ENCODE data around the gene CRNKL1. TPM values are rescaled to one million over a fixed set of nuclear protein-coding genes. Genes with fewer than 3 reads are reported as not detected.

The CRNKL1 gene
- total and polyA plus RNA-seq, 2 donors (not counting 3 experiments of a cell fraction or from before 2014, with no cell fraction given) = 4.9 to 22.3 TPM

DNA sequence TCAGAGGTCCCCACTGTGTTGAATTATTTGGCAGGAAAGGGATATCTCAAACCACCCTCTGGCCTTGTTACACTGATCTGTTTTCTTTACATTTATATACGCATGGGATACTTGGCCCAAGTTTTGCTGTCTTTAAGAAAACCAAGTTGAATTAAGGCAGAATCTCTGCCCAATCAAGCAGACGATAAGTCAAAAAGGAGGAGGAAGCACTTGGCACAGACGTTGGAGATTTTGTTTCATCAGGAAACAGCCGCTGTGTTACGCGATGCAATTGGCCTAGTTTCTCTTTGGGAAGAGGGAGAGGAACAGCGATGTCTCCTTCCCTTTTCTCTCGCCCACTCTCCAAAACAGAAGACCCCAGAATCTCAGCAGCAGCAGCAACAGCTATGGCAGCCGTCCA, 55.3 kb downstream of the CRNKL1 start:
- H4K20me1 ChIP-seq (replicated peaks; ENCODE audit: control insufficient read depth, extremely low read depth, insufficient read depth, low read length) = no peaks in the 10 kb centered on the region
- H3K79me2 ChIP-seq (ENCODE audit: control insufficient read depth, insufficient read depth, low read length) = peaks cover 7% of the 10 kb centered on the region
- H3K4me2 ChIP-seq (ENCODE audit: insufficient read depth, low read length) = no peak overlapping the region
- H3K9me1 ChIP-seq (replicated peaks; ENCODE audit: control insufficient read depth, extremely low read depth, insufficient read depth, low read length) = no peaks in the 10 kb centered on the region
- DNase-seq (ENCODE audit: low read depth, low spot score) = no peak
- H3K9me3 ChIP-seq (replicated peaks; ENCODE audit: control insufficient read depth, insufficient read depth, low read length) = no peaks in the 10 kb centered on the region
- peaks cover 34% of the 10 kb centered on the region for H3K4me1 ChIP-seq (ENCODE audit: control insufficient read depth, extremely low read depth, insufficient read depth, low read length)
- no peak overlapping the region for H3K27ac ChIP-seq (ENCODE audit: insufficient read depth, low read depth, low read length)
- H3K27me3 ChIP-seq (ENCODE audit: control insufficient read depth in 2 of 2, insufficient read depth in 2 of 2, low read length in 2 of 2) = no peaks in the 10 kb centered on the region
- no peak overlapping the region for H3K4me3 ChIP-seq (replicated peaks in 1 of 3; ENCODE audit: insufficient read depth in 1 of 3, low read depth in 1 of 3, low read length in 3 of 3)
- BruUV-seq (replicated peaks) = no TSS peak
- POLR2A ChIA-PET = no interaction called here
- no peak for FAIRE-seq
- CTCF ChIA-PET = interaction anchor here (1.5 kb wide), 1 partner anchor 211 kb away, joined by 4 read pairs; no protein-coding TSS in a partner anchor
- intact Hi-C loops (cut with micrococcal nuclease) (no loop called here), dilution Hi-C loops (cut with MboI; ENCODE audit: extremely low pct_ligation_motif_present, low sequenced_read_pairs) (loop anchor here (25.0 kb wide), 1 partner anchor 185 kb away; no protein-coding TSS in a partner anchor)
- H3K9ac ChIP-seq (replicated peaks; ENCODE audit: extremely low read depth, insufficient read depth, low read length) = no peak overlapping the region
- H3K36me3 ChIP-seq (ENCODE audit: control insufficient read depth in 2 of 2, extremely low read depth in 1 of 2, insufficient read depth in 2 of 2, low read length in 2 of 2) = peaks cover 18 to 34% of the 10 kb centered on the region in 2 experiments
- no peak overlapping the region for H2AFZ ChIP-seq (ENCODE audit: low read depth, low read length)
- TF ChIP-seq, protein P1, sequence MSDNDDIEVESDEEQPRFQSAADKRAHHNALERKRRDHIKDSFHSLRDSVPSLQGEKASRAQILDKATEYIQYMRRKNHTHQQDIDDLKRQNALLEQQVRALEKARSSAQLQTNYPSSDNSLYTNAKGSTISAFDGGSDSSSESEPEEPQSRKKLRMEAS (IDR thresholded peaks at IDR 0.05; ENCODE audit: insufficient read depth, insufficient read length) = no peak
- TF ChIP-seq, protein P2, sequence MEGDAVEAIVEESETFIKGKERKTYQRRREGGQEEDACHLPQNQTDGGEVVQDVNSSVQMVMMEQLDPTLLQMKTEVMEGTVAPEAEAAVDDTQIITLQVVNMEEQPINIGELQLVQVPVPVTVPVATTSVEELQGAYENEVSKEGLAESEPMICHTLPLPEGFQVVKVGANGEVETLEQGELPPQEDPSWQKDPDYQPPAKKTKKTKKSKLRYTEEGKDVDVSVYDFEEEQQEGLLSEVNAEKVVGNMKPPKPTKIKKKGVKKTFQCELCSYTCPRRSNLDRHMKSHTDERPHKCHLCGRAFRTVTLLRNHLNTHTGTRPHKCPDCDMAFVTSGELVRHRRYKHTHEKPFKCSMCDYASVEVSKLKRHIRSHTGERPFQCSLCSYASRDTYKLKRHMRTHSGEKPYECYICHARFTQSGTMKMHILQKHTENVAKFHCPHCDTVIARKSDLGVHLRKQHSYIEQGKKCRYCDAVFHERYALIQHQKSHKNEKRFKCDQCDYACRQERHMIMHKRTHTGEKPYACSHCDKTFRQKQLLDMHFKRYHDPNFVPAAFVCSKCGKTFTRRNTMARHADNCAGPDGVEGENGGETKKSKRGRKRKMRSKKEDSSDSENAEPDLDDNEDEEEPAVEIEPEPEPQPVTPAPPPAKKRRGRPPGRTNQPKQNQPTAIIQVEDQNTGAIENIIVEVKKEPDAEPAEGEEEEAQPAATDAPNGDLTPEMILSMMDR (IDR thresholded peaks at IDR 0.05; ENCODE audit: extremely low read depth in 1 of 2, insufficient read depth in 1 of 2, low read depth in 1 of 2, low read length in 2 of 2) = no peak
- TF ChIP-seq POLR2AphosphoS5 (IDR thresholded peaks at IDR 0.05; ENCODE audit: insufficient read depth, low read depth, low read length) = no peak
- TF ChIP-seq JUN (IDR thresholded peaks at IDR 0.05; ENCODE audit: borderline replicate concordance, insufficient read depth, insufficient read length, low read depth) = no peak
- no peak for TF ChIP-seq MYC (IDR thresholded peaks at IDR 0.05; ENCODE audit: low read depth, low read length)
- no peak for TF ChIP-seq POLR2A (IDR thresholded peaks at IDR 0.05; ENCODE audit: low read depth, low read length)
- TF ChIP-seq EZH2 (IDR thresholded peaks at IDR 0.05; ENCODE audit: borderline replicate concordance, low read depth, low read length, severe bottlenecking) = no peak
- TF ChIP-seq FOS (IDR thresholded peaks at IDR 0.05; ENCODE audit: borderline replicate concordance, insufficient read depth, low read length) = no peak
- no peak for TF ChIP-seq GATA2 (IDR thresholded peaks at IDR 0.05; ENCODE audit: insufficient read depth, insufficient read length, low read depth, low read length)

All from endothelial cell of umbilical vein (primary cell).